GM12878 (cell line): ENCODE results near the gene TMEM175. TPM values are rescaled to one million over a fixed set of nuclear protein-coding genes. Genes with fewer than 3 reads are reported as not detected.

Experiments used
- ATAC-seq: fragments of 200-7000 bp; cut with Tn5 transposase; 3 replicates; pipeline ENCODE4 v1.9.1; 2020; ENCODE audit warnings: mild to moderate bottlenecking, moderate library complexity
- BruUV-seq: library from RNA; stranded (reverse); fragments of 400-500 nt; replicated peaks from 2 replicates; lab custom pipeline; 2021; lab: Mats Ljungman, UMichigan
- CTCF ChIA-PET: fragments of 300-600 bp; sonication (Branson Sonifier 250); formaldehyde crosslinking; extraction: SDS; loops from one replicate; lab custom pipeline; 2021; ENCODE audit warnings: inconsistent platforms; lab: Yijun Ruan, JAX
- POLR2A ChIA-PET: fragments of 350-600 bp; formaldehyde crosslinking; extraction: SDS; loops from one replicate; lab custom pipeline; 2021; ENCODE audit warnings: inconsistent platforms; lab: Charles Lee
- RAD21 ChIA-PET: fragments of 300-600 bp; sonication (Branson Sonifier 250); formaldehyde crosslinking; loops from one replicate; lab custom pipeline; 2023; ENCODE audit warnings: antibody characterized with exemption; ENCODE audit not compliant: unreplicated experiment; lab: Charles Lee
- SMC1A ChIA-PET: fragments of 300-600 bp; sonication (Branson Sonifier 250); formaldehyde crosslinking; loops from one replicate; lab custom pipeline; 2023; ENCODE audit not compliant: unreplicated experiment, uncharacterized antibody; lab: Charles Lee
- DNase-seq: peaks from one replicate; pipeline ENCODE4 v3.0.0-alpha.2; 2011; ENCODE audit warnings: low read depth, low spot score
- FAIRE-seq: peaks from 3 replicates; lab custom pipeline; 2011; peaks lifted over from hg19 to GRCh38; lab: Jason Lieb, UNC
- H2AFZ ChIP-seq: 2 replicates; pipeline ENCODE4 v1.6.0; 2011; ENCODE audit warnings: low read depth, low read length, control low read depth; ENCODE audit not compliant: control insufficient read depth
- H3K27ac ChIP-seq: 2 replicates; pipeline ENCODE4 v1.5.1; 2011; ENCODE audit warnings: control low read depth; ENCODE audit not compliant: control insufficient read depth, insufficient read depth
- H3K27me3 ChIP-seq, 2 experiments: replicated peaks in 1 of 2; 2 replicates each; pipeline versions ENCODE4 v1.6.0 to v1.6.1; 2011; ENCODE audit warnings: low read length in 1 of 2; ENCODE audit not compliant: control insufficient read depth in 2 of 2, insufficient read depth in 2 of 2
- H3K36me3 ChIP-seq, 2 experiments: 2 replicates each; pipeline ENCODE4 v1.5.1; 2011; ENCODE audit warnings: low read length in 1 of 2; ENCODE audit not compliant: control insufficient read depth in 2 of 2, insufficient read depth in 2 of 2
- H3K4me1 ChIP-seq: 2 replicates; pipeline ENCODE4 v1.6.1; 2011; ENCODE audit warnings: mild to moderate bottlenecking, low read length, moderate library complexity, mixed read lengths; ENCODE audit not compliant: control insufficient read depth, insufficient read depth
- H3K4me2 ChIP-seq: 2 replicates; pipeline ENCODE4 v1.6.0; 2011; ENCODE audit warnings: control low read depth; ENCODE audit not compliant: control insufficient read depth, insufficient read depth
- H3K4me3 ChIP-seq: fragments of 200-600 bp; sonication (generic); 2 replicates; pipeline ENCODE4 v1.5.1; 2016
- H3K79me2 ChIP-seq: 2 replicates; pipeline ENCODE4 v1.6.0; 2011; ENCODE audit warnings: low read length; ENCODE audit not compliant: control insufficient read depth, insufficient read depth
- H3K9ac ChIP-seq: 2 replicates; pipeline ENCODE4 v1.8.0; 2011; ENCODE audit warnings: low read length, control low read depth, mixed read lengths; ENCODE audit not compliant: control insufficient read depth, insufficient read depth
- H3K9me3 ChIP-seq: replicated peaks from 3 replicates; pipeline ENCODE4 v1.5.1; 2011; ENCODE audit warnings: mild to moderate bottlenecking, low read length; ENCODE audit not compliant: control insufficient read depth, insufficient read depth
- H4K20me1 ChIP-seq: 2 replicates; pipeline ENCODE4 v1.6.0; 2011; ENCODE audit not compliant: control insufficient read depth, insufficient read depth
- ASH2L ChIP-seq: fragments of 300-600, 200-600 bp; sonication (generic); IDR thresholded peaks from 2 replicates; pipeline ENCODE4 v1.6.1; 2017; ENCODE audit warnings: low read depth, mild to moderate bottlenecking, borderline replicate concordance
- BCL11A ChIP-seq: IDR thresholded peaks from 2 replicates; pipeline ENCODE4 v1.6.1; 2011; ENCODE audit warnings: low read depth, low read length
- EP300 ChIP-seq, 2 experiments: fragments of 150-350 bp in 1 of 2; IDR thresholded peaks; 2 replicates each; pipeline ENCODE4 v1.6.1; 2011 to 2012; ENCODE audit warnings: low read depth in 2 of 2, low read length in 2 of 2, borderline replicate concordance in 1 of 2, improper control_type of control experiment in 1 of 2, inconsistent platforms in 1 of 2; ENCODE audit not compliant: control insufficient read depth in 1 of 2
- NFYB ChIP-seq: IDR thresholded peaks from 2 replicates; pipeline ENCODE4 v1.6.1; 2011; ENCODE audit warnings: low read depth, mild to moderate bottlenecking, low read length, improper control_type of control experiment, moderate library complexity; ENCODE audit not compliant: insufficient read depth
- POU2F2 ChIP-seq: IDR thresholded peaks from 3 replicates; pipeline ENCODE4 v1.6.1; 2011; ENCODE audit warnings: low read depth, mild to moderate bottlenecking, low read length, borderline replicate concordance
- RCOR1 ChIP-seq: conservative IDR thresholded peaks from 2 replicates; pipeline ENCODE4 v1.6.1; 2012; ENCODE audit warnings: low read depth, low read length, improper control_type of control experiment
- RFX5 ChIP-seq: IDR thresholded peaks from 2 replicates; pipeline ENCODE4 v1.6.1; 2011; ENCODE audit warnings: low read depth, low read length, improper control_type of control experiment
- STAT1 ChIP-seq: fragments of 450-650 bp; conservative IDR thresholded peaks from 2 replicates; pipeline ENCODE4 v1.6.1; 2014; ENCODE audit warnings: antibody characterized with exemption, mild to moderate bottlenecking
- TCF3 ChIP-seq: IDR thresholded peaks from 2 replicates; pipeline ENCODE4 v1.6.1; 2012; ENCODE audit warnings: low read depth, mild to moderate bottlenecking, low read length, borderline replicate concordance; ENCODE audit not compliant: insufficient read depth
- WGBS: methylation state at CpG from one replicate; pipeline ENCODE4 v1.1.6; 2016; ENCODE audit warnings: low lambda C conversion rate; ENCODE audit not compliant: insufficient replicate concordance, insufficient coverage; ENCODE audit errors: missing lambda C conversion rate; 5-methylcytosine and 5-hydroxymethylcytosine counted together
- in situ Hi-C: fragments of 300-500 bp; cut with MboI; formaldehyde crosslinking; loops from 9 replicates; pipeline ENCODE4 v1.14.3; 2018; ENCODE audit warnings: mixed read lengths
- intact Hi-C: fragments of 100-400 bp; cut with micrococcal nuclease; formaldehyde crosslinking; loops from one replicate; pipeline ENCODE4 v1.14.2; 2022; ENCODE audit not compliant: unreplicated experiment
- polyA plus RNA-seq, 11 experiments: library from polyadenylated mRNA; depleted of rRNA in 4 of 11; unstranded in 6 of 11; stranded (reverse) in 5 of 11; fragments of >200 nt; fragmentation: Nextera tagmentation in 4 of 11; fragmentation: Illumina TruSeq in 1 of 11; extraction: Ambion mirVana in 4 of 11; extraction: Trizol in 1 of 11; gene quantifications; 1 replicate in 1 of 11; 2 replicates in 10 of 11; pipeline versions ENCODE4 v1.2.1 to v1.2.3, GENCODE V29; 2011 to 2016; ENCODE audit warnings: inconsistent platforms in 2 of 11, missing spikeins in 2 of 11, low read depth in 1 of 11
- total RNA-seq, 4 experiments: library from RNA; depleted of rRNA in 3 of 4; stranded (reverse); fragments of >200 nt in 3 of 4; fragmentation: Illumina TruSeq in 1 of 4; extraction: Trizol in 1 of 4; gene quantifications; 2 replicates each; pipeline versions ENCODE4 v1.2.1 to v1.2.3, GENCODE V29; 2013 to 2021
- TF ChIP-seq, protein P1 (sequence below): fragments of 450-650 bp; IDR thresholded peaks from 2 replicates; pipeline ENCODE4 v1.6.1; 2018; ENCODE audit warnings: borderline replicate concordance, mild to moderate bottlenecking; ENCODE audit not compliant: partially characterized antibody
- TF ChIP-seq, protein P2 (sequence below): fragments of 450-650 bp; conservative IDR thresholded peaks from 2 replicates; pipeline ENCODE4 v1.6.1; 2017; ENCODE audit warnings: mild to moderate bottlenecking, moderate library complexity
- TF ChIP-seq, protein P3 (sequence below): IDR thresholded peaks from 2 replicates; pipeline ENCODE4 v1.6.1; 2012; ENCODE audit warnings: mild to moderate bottlenecking, low read depth, low read length

Gene TMEM175
- total and polyA plus RNA-seq, 10 of the 15 experiments (the other 5 are each of a cell fraction or from before 2014, with no cell fraction given) = 0.11 to 39.5 (median 22.3) TPM

DNA sequence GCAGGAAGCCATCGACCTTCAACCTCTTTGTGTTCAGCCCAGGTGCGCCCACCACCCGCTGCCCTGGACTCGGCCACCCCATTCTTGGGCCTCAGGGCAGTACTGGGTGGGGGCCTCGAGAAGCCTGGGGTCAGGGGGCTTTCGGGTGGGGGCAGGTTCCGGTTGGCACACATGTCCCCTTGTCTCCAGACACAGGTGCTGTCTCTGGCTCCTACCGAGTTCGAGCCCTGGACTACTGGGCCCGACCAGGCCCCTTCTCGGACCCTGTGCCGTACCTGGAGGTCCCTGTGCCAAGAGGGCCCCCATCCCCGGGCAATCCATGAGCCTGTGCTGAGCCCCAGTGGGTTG, 71.8 kb downstream of the TMEM175 start (continued):
- TF ChIP-seq, protein P1, sequence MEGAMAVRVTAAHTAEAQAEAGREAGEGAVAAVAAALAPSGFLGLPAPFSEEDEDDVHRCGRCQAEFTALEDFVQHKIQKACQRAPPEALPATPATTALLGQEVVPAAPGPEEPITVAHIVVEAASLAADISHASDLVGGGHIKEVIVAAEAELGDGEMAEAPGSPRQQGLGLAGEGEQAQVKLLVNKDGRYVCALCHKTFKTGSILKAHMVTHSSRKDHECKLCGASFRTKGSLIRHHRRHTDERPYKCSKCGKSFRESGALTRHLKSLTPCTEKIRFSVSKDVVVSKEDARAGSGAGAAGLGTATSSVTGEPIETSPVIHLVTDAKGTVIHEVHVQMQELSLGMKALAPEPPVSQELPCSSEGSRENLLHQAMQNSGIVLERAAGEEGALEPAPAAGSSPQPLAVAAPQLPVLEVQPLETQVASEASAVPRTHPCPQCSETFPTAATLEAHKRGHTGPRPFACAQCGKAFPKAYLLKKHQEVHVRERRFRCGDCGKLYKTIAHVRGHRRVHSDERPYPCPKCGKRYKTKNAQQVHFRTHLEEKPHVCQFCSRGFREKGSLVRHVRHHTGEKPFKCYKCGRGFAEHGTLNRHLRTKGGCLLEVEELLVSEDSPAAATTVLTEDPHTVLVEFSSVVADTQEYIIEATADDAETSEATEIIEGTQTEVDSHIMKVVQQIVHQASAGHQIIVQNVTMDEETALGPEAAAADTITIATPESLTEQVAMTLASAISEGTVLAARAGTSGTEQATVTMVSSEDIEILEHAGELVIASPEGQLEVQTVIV = no peak
- TF ChIP-seq, protein P2, sequence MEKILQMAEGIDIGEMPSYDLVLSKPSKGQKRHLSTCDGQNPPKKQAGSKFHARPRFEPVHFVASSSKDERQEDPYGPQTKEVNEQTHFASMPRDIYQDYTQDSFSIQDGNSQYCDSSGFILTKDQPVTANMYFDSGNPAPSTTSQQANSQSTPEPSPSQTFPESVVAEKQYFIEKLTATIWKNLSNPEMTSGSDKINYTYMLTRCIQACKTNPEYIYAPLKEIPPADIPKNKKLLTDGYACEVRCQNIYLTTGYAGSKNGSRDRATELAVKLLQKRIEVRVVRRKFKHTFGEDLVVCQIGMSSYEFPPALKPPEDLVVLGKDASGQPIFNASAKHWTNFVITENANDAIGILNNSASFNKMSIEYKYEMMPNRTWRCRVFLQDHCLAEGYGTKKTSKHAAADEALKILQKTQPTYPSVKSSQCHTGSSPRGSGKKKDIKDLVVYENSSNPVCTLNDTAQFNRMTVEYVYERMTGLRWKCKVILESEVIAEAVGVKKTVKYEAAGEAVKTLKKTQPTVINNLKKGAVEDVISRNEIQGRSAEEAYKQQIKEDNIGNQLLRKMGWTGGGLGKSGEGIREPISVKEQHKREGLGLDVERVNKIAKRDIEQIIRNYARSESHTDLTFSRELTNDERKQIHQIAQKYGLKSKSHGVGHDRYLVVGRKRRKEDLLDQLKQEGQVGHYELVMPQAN = no peak

DNA sequence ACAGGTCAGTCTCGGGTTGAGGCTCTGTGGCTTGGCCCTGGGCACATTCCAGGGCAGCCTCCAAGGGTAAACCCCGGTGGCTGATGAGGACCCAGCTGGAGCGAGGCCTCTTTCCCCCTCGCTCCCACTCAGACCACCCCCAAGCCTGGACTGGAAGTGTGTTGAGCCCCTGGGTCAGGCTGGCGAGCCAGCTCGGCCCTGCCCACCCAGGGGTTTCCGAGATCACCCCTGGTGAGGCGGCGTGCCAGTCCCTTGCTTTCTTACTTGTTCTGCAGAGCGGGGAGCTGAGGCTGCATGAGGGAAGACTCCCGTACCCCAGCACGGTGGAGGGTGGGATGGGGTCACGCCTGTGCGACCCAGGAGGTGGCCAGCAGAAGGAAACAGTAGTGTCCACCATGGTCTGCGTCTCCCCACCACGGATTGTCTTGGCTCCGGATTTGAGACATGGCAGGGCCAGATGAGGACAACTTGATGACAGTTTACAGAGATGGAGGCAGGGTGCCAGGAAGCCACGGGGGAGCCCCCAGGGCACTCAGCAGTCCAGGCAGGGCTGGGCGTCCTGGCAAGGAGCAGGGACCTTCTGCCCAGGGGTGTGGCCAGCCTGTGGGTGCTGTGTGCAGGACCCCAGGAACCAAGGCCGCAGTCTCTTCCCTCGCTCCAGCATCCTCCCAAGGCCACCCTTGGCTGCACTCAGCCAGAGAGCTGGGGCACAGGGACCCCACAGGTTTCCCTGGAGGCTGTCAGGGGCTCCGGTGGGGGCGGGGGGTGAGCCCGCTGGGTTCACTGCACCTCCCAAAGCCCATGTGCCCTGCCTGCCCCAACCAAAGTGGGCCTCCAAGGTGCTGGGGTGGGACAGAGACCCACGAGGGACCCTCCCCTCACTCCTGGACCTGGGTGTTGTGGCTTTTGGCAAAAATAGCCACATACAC, 72.6 kb downstream of the TMEM175 start:
- no peaks in the 10 kb centered on the region for H3K79me2 ChIP-seq
- in situ Hi-C loops (loop anchor here (5.0 kb wide), 1 partner anchor 347 kb away; no protein-coding TSS in a partner anchor), intact Hi-C loops (no loop called here)
- no peak for ATAC-seq
- FAIRE-seq = no peak
- POLR2A ChIA-PET = no interaction called here
- no peaks in the 10 kb centered on the region for H4K20me1 ChIP-seq
- peaks cover 4% of the 10 kb centered on the region; the same call in 1 of the 2 replicates for H3K4me1 ChIP-seq
- H3K9ac ChIP-seq = no peak overlapping the region
- SMC1A ChIA-PET = no interaction called here
- WGBS = 35% methylated on average over 24 of the region's 25 CpGs
- peaks cover 0 to 2% of the 10 kb centered on the region in 2 experiments; a peak in 3 of 4 replicates for H3K27me3 ChIP-seq
- no peak overlapping the region for H2AFZ ChIP-seq
- no peak overlapping the region for H3K4me2 ChIP-seq
- CTCF ChIA-PET = interaction anchor here (0.9 kb wide), 1 partner anchor 113 kb away, joined by 4 read pairs; no protein-coding TSS in a partner anchor
- no peak for DNase-seq
- RAD21 ChIA-PET = no interaction called here
- BruUV-seq = no TSS peak
- H3K36me3 ChIP-seq = no peaks in the 10 kb centered on the region
- no peak overlapping the region for H3K4me3 ChIP-seq
- H3K27ac ChIP-seq = no peak overlapping the region
- no peaks in the 10 kb centered on the region; the same call in 2 of the 3 replicates for H3K9me3 ChIP-seq
- TF ChIP-seq POU2F2 = no peak
- TF ChIP-seq, protein P3, sequence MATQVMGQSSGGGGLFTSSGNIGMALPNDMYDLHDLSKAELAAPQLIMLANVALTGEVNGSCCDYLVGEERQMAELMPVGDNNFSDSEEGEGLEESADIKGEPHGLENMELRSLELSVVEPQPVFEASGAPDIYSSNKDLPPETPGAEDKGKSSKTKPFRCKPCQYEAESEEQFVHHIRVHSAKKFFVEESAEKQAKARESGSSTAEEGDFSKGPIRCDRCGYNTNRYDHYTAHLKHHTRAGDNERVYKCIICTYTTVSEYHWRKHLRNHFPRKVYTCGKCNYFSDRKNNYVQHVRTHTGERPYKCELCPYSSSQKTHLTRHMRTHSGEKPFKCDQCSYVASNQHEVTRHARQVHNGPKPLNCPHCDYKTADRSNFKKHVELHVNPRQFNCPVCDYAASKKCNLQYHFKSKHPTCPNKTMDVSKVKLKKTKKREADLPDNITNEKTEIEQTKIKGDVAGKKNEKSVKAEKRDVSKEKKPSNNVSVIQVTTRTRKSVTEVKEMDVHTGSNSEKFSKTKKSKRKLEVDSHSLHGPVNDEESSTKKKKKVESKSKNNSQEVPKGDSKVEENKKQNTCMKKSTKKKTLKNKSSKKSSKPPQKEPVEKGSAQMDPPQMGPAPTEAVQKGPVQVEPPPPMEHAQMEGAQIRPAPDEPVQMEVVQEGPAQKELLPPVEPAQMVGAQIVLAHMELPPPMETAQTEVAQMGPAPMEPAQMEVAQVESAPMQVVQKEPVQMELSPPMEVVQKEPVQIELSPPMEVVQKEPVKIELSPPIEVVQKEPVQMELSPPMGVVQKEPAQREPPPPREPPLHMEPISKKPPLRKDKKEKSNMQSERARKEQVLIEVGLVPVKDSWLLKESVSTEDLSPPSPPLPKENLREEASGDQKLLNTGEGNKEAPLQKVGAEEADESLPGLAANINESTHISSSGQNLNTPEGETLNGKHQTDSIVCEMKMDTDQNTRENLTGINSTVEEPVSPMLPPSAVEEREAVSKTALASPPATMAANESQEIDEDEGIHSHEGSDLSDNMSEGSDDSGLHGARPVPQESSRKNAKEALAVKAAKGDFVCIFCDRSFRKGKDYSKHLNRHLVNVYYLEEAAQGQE = no peak
- no peak for TF ChIP-seq EP300 (IDR thresholded peaks at IDR 0.05; ENCODE audit: borderline replicate concordance in 1 of 2, control insufficient read depth in 1 of 2, low read depth in 2 of 2, low read length in 2 of 2)
- no peak for TF ChIP-seq BCL11A
- TF ChIP-seq ASH2L = no peak
- no peak for TF ChIP-seq TCF3
- no peak for TF ChIP-seq NFYB
- no peak for TF ChIP-seq RFX5
- no peak for TF ChIP-seq STAT1
- no peak for TF ChIP-seq RCOR1
